ENCODE results near the gene PDHB. TPM values are rescaled to one million over a fixed set of nuclear protein-coding genes. Genes with fewer than 3 reads are reported as not detected.
A peak's percentile ranks its signal among the peaks of the same experiment; 100 is the strongest.

The PDHB gene
- total and polyA plus RNA-seq, 2 of the 13 experiments (the other 11 are each of a cell fraction or from before 2014, with no cell fraction given): 108 to 153 TPM

GRCh38 chr3:58433400-58434167, at the start of gene PDHB (continued):
- TF ChIP-seq FOXP4 (CRISPR knock-in tag; IDR thresholded peaks at IDR 0.05) (peak; percentile 64; the same call in 1 of the 2 replicates), ZNF160 (CRISPR knock-in tag; IDR thresholded peaks at IDR 0.05) (peak; percentile 89), GTF2F1 (IDR thresholded peaks at IDR 0.05; ENCODE audit: low read length) (no peak), HNF4G (IDR thresholded peaks at IDR 0.05; ENCODE audit: borderline replicate concordance, low read depth, low read length) (no peak), HNF4G (CRISPR knock-in tag; IDR thresholded peaks at IDR 0.05; ENCODE audit: borderline replicate concordance, low read depth) (peak; percentile 49; the same call in 1 of the 2 replicates), ZFP1 (CRISPR knock-in tag; IDR thresholded peaks at IDR 0.05) (no peak), ZNF564 (CRISPR knock-in tag; IDR thresholded peaks at IDR 0.05) (peak; percentile 64; the same call in 1 of the 2 replicates), NR3C1 (CRISPR knock-in tag; IDR thresholded peaks at IDR 0.05) (no peak), ATF3 (CRISPR knock-in tag; IDR thresholded peaks at IDR 0.05) (peak; percentile 21; the same call in 1 of the 2 replicates), CEBPG (CRISPR knock-in tag; IDR thresholded peaks at IDR 0.05) (0 out of 2 replicates have a peak, but pooled peaks have one; percentile 34), AHR (CRISPR knock-in tag; IDR thresholded peaks at IDR 0.05) (peak; percentile 46; the same call in 1 of the 2 replicates), ZNF790 (CRISPR knock-in tag; IDR thresholded peaks at IDR 0.05; ENCODE audit: borderline replicate concordance) (peak; percentile 94; the same call in 1 of the 2 replicates), CCAR2 (optimal IDR thresholded peaks at IDR 0.05; ENCODE audit: low read depth, low read length) (no peak), HIVEP1 (CRISPR knock-in tag; IDR thresholded peaks at IDR 0.05) (peak; percentile 84; the same call in 1 of the 2 replicates), AKNA (CRISPR knock-in tag; IDR thresholded peaks at IDR 0.05; ENCODE audit: borderline replicate concordance) (no peak; the same call in 1 of the 2 replicates), SYNCRIP (IDR thresholded peaks at IDR 0.05; ENCODE audit: insufficient read depth, low read depth, low read length) (no peak), FOSL2 (CRISPR knock-in tag; IDR thresholded peaks at IDR 0.05) (peak; percentile 59), TEF (CRISPR knock-in tag; IDR thresholded peaks at IDR 0.05) (no peak; the same call in 1 of the 2 replicates), RXRB (CRISPR knock-in tag; IDR thresholded peaks at IDR 0.05; ENCODE audit: borderline replicate concordance) (peak; percentile 31; the same call in 1 of the 2 replicates), PRMT3 (CRISPR knock-in tag; IDR thresholded peaks at IDR 0.05; ENCODE audit: borderline replicate concordance, low read depth) (no peak), ZBTB20 (CRISPR knock-in tag; IDR thresholded peaks at IDR 0.05; ENCODE audit: borderline replicate concordance, low read depth) (peak; percentile 89; the same call in 1 of the 2 replicates), GATAD1 (CRISPR knock-in tag; IDR thresholded peaks at IDR 0.05) (peak; percentile 77; the same call in 1 of the 2 replicates), SIX4 (CRISPR knock-in tag; IDR thresholded peaks at IDR 0.05) (0 out of 2 replicates have a peak, but pooled peaks have one; percentile 46)

All from HepG2 (cell line).